Activated T-cell treated with anti-CD3 and anti-CD28 coated beads for 24 hours (primary cell): ENCODE data around the gene PSMB2.

Experiments used
- DNase-seq: peaks from one replicate; pipeline ENCODE4 v3.0.0-alpha.2; 2020; ENCODE audit warnings: low read depth

Gene PSMB2

GRCh38 chr1:35572296-35572695, 69.0 kb downstream of the PSMB2 start:
- no peak for DNase-seq

GRCh38 chr1:35571263-35571662, 70.1 kb downstream of the PSMB2 start:
- no peak for DNase-seq

- no peak for DNase-seq
These were observed 70.7 kb downstream of the PSMB2 start for GRCh38 chr1:35570589-35571137.

DNA sequence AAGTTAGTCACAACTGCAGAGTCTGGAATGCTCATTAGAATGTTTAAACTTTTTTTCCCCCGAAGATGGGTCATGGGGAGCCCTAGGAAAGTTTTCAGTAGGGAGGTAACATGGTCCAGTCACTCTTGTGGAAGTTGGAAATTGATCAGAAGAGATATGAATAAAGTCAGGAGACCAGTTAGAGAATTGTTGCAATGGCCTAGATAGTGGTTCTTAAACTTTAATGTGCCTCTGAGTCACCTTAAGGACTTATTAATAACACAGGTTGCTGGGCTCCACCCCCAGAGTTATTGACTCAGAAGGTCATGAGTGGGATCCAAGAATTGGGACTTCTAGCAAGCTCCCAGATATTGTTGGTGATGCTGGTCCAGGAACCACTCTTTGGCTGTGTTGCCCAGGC, 71.4 kb downstream of the PSMB2 start:
- DNase-seq: no peak

DNA sequence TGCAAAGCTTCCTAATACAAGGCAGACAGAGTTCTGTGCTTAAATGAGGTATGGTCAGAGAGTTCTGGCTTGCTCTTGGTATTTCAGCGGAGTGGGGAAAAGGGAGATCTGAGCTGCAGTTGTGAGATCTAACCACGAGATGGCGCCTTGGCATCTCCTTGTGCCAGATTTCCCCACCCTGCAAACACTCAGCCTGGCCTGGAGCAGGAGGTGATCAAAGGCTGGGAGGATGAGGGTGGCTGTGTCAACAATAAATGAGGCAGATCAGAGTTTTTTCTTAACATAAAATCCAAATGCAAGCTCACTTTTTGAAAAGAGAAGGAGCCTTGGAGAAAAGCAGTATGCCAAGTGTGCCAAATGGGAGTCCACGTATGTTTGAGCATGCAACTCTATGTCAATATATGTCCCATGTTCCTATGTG, 72.3 kb downstream of the PSMB2 start:
- peak; percentile 57 for DNase-seq

DNA sequence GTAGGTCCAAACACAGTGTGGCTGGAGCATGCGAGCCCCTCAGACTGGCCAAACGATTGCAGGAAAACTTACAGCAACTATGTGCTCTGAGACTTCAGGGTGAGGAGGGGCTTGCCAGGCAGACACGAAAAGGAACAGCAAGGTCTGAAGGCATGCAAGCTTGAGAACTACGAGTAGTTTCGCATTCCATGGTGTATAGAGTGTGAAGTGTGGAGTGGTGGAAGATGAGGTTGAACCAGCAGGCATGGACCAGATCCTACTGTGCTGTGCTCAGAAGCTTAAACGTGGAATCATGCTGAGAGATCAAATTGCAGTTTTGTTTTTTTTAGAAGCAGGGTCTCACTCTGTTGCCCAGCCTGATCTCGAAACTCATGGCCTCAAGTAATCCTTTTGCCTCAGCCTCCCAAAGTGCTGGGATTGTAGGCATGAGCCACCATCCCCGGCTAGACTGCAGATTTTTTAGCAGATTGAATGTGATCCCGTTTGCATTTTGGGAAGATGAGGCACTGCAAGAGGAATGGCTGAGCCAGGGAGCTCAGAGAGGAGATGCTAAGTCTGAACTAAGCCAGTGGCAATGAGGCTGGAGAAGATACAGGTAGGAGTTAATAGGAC, 73.3 kb downstream of the PSMB2 start:
- DNase-seq: no peak

- DNase-seq: no peak
These were observed 75.6 kb downstream of the PSMB2 start for GRCh38 chr1:35565742-35566133.

DNA sequence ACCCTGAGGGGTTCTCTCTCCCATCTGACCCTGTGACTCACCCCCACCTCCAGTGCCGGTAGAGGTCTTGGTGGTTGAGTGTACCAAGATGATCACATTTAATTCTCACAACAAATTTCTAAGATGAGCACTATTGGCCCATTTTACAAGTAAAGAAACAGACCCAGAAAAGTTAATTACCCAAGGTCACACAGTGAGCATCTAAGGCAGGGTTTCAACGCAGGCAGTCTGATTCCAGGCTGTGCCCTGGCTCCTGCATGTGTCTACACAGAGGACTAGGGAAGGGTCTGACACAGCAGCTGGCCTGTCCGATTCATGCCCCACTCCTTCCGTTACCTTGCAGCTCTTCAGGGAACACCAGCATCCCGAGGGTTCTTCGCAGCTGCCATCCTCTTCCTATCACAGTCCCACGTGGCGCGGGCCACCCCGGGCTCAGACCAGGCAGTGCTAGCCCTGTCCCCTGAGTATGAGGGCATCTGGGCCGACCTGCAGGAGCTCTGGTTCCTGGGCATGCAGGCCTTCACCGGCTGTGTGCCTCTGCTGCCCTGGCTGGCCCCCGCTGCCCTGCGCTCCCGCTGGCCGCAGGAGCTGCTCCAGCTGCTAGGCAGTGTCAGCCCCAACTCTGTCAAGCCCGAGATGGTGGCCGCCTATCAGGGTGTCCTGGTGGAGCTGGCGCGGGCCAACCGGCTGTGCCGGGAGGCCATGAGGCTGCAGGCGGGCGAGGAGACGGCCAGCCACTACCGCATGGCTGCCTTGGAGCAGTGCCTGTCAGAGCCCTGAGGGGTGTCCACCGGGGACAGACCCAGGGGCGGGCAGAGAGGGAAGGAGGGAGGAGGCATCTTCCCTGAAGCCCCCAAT, 76.2 kb downstream of the PSMB2 start:
- no peak for DNase-seq

- DNase-seq: peak; percentile 69
These were observed 77.1 kb downstream of the PSMB2 start for GRCh38 chr1:35564037-35564883.

- DNase-seq: no peak
These were observed 78.2 kb downstream of the PSMB2 start for GRCh38 chr1:35563166-35563565.

DNA sequence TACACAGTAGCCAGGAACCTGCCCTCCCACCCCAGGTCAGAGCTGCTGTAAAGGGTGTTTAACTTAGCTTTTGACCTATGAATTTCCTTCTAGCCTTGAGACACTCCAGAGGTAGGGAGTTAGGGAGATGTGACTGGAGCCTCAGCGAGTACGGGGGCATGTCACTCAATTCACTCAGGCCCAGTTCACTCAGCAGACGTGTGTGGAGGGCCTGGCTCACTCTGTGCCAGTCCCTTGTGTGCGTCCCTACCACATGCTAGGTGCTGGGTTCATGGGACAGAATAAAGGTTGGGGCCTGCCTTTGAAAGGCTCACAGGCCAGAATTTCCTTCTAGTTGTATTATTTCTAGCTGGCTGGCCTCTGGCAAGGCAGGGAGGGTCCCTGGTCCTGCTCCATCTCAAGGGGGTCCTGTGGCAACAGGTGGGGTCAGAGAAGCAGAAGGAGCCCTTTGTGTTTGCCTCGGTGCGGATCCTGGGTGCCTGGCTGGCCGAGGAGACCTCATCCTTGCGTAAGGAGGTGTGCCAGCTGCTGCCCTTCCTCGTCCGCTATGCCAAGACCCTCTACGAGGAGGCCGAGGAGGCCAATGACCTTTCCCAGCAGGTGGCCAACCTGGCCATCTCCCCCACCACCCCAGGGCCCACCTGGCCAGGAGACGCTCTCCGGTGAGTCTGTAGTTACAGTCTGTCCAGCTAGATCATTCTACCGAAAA, 79.2 kb downstream of the PSMB2 start:
- DNase-seq: no peak

GRCh38 chr1:35561297-35561971, 79.9 kb downstream of the PSMB2 start:
- no peak for DNase-seq

- no peak for DNase-seq
These were observed 80.8 kb downstream of the PSMB2 start for GRCh38 chr1:35560256-35561225.

DNA sequence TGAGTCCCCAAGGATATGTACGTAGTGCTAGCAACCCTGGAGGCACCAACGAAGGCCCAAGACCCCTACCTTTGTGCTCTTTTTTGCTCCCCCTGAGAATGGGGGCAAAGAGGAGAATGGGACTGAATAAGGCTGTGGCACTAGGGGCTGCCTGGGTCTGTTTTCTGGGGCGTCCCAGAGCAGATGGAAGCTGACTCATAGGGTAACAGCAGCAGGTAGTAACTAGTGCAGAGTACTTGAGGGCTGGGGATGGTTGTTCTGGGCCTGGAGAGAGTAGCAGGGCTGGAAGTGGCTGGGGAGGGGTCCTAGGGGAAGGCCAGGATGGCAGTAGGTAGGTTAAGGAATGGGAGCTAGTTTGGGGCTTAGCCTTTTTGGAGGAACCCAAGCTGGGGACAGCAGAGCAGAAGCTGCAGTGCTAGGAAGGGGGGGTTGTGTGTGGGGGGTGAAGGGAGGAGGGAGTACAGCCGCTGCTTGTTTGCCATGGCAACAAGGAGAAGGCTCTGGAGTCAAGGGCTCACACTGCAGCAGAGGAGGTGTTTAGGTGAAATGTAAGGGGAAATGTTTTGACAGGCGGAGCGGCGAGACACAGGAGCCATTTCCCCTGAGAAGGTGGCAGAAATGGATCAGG, 81.9 kb downstream of the PSMB2 start:
- no peak for DNase-seq

- DNase-seq: no peak
These were observed 82.7 kb downstream of the PSMB2 start for GRCh38 chr1:35558374-35559316.

GRCh38 chr1:35557611-35558373, 83.5 kb downstream of the PSMB2 start, which contains the start of gene NCDN:
TSS of gene NCDN (plus strand) at chr1:35557799. CDS start at chr1:35558191, 392 bp downstream.
- peak; percentile 94 for DNase-seq

GRCh38 chr1:35557118-35557610, 84.2 kb downstream of the PSMB2 start, which contains the start of gene KIAA0319L:
TSS of gene KIAA0319L (minus strand) at chr1:35557403. CDS start at chr1:35554491, 2,912 bp downstream.
- DNase-seq: no peak
